WTC11 (cell line): Measurements from ENCODE around the gene PDGFRB. TPM values are rescaled to one million over a fixed set of nuclear protein-coding genes. Genes with fewer than 3 reads are reported as not detected.

ENCODE experiments used
- ATAC-seq: fragments of 200-7000 bp; cut with Tn5 transposase; 2 replicates; pipeline ENCODE4 v1.10.0; 2021; ENCODE audit warnings: mild to moderate bottlenecking, moderate library complexity
- CTCF ChIA-PET: fragments of 300-600 bp; sonication (Branson Sonifier 250); formaldehyde crosslinking; loops from one replicate; lab custom pipeline; 2021; ENCODE audit warnings: antibody characterized with exemption; lab: Charles Lee
- POLR2A ChIA-PET: fragments of 350-600 bp; sonication (Branson Sonifier 250); formaldehyde crosslinking; loops from one replicate; lab custom pipeline; 2021; ENCODE audit warnings: antibody characterized with exemption; lab: Charles Lee
- DNase-seq: peaks from one replicate; pipeline ENCODE4 v3.0.0; 2021; ENCODE audit warnings: low spot score
- H3K27ac Mint-ChIP-seq: 2 replicates; pipeline ENCODE4 v1.8.0; 2021; ENCODE audit warnings: mixed read lengths
- H3K27me3 Mint-ChIP-seq: 2 replicates; pipeline ENCODE4 v1.8.0; 2021; ENCODE audit warnings: low read depth, mild to moderate bottlenecking, moderate library complexity, mixed read lengths
- H3K36me3 Mint-ChIP-seq: 2 replicates; pipeline ENCODE4 v1.8.0; 2021; ENCODE audit warnings: mixed read lengths
- H3K4me1 Mint-ChIP-seq: 2 replicates; pipeline ENCODE4 v1.8.0; 2022; ENCODE audit warnings: mixed read lengths
- H3K4me3 Mint-ChIP-seq: 2 replicates; pipeline ENCODE4 v1.8.0; 2021; ENCODE audit warnings: mild to moderate bottlenecking, moderate library complexity, mixed read lengths
- H3K9me3 Mint-ChIP-seq: 2 replicates; pipeline ENCODE4 v1.8.0; 2021; ENCODE audit warnings: mixed read lengths
- AFF4 ChIP-seq: sonication (generic); formaldehyde crosslinking; IDR thresholded peaks from 2 replicates; pipeline ENCODE4 v1.8.1; 2023; ENCODE audit warnings: mild to moderate bottlenecking, missing genetic modification reagents, borderline replicate concordance
- ATF2 ChIP-seq: sonication (generic); formaldehyde crosslinking; IDR thresholded peaks from 2 replicates; pipeline ENCODE4 v1.8.1; 2022; ENCODE audit warnings: low read depth, missing genetic modification reagents, borderline replicate concordance
- CREB1 ChIP-seq: sonication (generic); formaldehyde crosslinking; IDR thresholded peaks from 2 replicates; pipeline ENCODE4 v1.8.0; 2023; ENCODE audit warnings: mild to moderate bottlenecking, missing genetic modification reagents
- CTCF ChIP-seq: fragments of 200-600 bp; IDR thresholded peaks from 2 replicates; pipeline ENCODE4 v1.8.0; 2022; ENCODE audit warnings: antibody characterized with exemption
- E2F1 ChIP-seq: sonication (generic); formaldehyde crosslinking; IDR thresholded peaks from 2 replicates; pipeline ENCODE4 v1.8.0; 2022; ENCODE audit warnings: mild to moderate bottlenecking, missing genetic modification reagents
- EMX1 ChIP-seq: fragments of 250-450 bp; sonication (Bioruptor Pico); IDR thresholded peaks from 2 replicates; pipeline ENCODE4 v1.8.0; 2021; ENCODE audit warnings: mild to moderate bottlenecking
- IRF1 ChIP-seq: sonication (generic); formaldehyde crosslinking; IDR thresholded peaks from 2 replicates; pipeline ENCODE4 v1.8.0; 2023; ENCODE audit warnings: missing genetic modification reagents
- OVOL2 ChIP-seq: fragments of 250-450 bp; sonication (Bioruptor Pico); IDR thresholded peaks from 2 replicates; pipeline ENCODE4 v1.9.0; 2021; ENCODE audit warnings: mild to moderate bottlenecking, borderline replicate concordance
- RELA ChIP-seq: sonication (generic); formaldehyde crosslinking; IDR thresholded peaks from 2 replicates; pipeline ENCODE4 v1.8.1; 2022; ENCODE audit warnings: missing genetic modification reagents, mild to moderate bottlenecking, borderline replicate concordance
- STAT6 ChIP-seq: sonication (generic); formaldehyde crosslinking; conservative IDR thresholded peaks from 2 replicates; pipeline ENCODE4 v1.8.1; 2023; ENCODE audit warnings: mild to moderate bottlenecking, low read depth, missing genetic modification reagents, moderate library complexity
- ZNF121 ChIP-seq: sonication (generic); formaldehyde crosslinking; IDR thresholded peaks from 2 replicates; pipeline ENCODE4 v1.8.0; 2023; ENCODE audit warnings: missing genetic modification reagents
- total RNA-seq: library from RNA; stranded (reverse); gene quantifications from 3 replicates; pipeline ENCODE4 v1.2.3, GENCODE V29; 2021
- TF ChIP-seq, protein P1 (sequence below): sonication (generic); formaldehyde crosslinking; IDR thresholded peaks from 2 replicates; pipeline ENCODE4 v1.8.0; 2023; ENCODE audit warnings: missing genetic modification reagents, mild to moderate bottlenecking, borderline replicate concordance
- TF ChIP-seq, protein P2 (sequence below): sonication (generic); formaldehyde crosslinking; IDR thresholded peaks from 2 replicates; pipeline ENCODE4 v1.8.0; 2022; ENCODE audit warnings: mild to moderate bottlenecking, missing genetic modification reagents

The PDGFRB gene
- total RNA-seq, 1 experiment from 2014 or later: 5.1 TPM

- TF ChIP-seq, protein P1, sequence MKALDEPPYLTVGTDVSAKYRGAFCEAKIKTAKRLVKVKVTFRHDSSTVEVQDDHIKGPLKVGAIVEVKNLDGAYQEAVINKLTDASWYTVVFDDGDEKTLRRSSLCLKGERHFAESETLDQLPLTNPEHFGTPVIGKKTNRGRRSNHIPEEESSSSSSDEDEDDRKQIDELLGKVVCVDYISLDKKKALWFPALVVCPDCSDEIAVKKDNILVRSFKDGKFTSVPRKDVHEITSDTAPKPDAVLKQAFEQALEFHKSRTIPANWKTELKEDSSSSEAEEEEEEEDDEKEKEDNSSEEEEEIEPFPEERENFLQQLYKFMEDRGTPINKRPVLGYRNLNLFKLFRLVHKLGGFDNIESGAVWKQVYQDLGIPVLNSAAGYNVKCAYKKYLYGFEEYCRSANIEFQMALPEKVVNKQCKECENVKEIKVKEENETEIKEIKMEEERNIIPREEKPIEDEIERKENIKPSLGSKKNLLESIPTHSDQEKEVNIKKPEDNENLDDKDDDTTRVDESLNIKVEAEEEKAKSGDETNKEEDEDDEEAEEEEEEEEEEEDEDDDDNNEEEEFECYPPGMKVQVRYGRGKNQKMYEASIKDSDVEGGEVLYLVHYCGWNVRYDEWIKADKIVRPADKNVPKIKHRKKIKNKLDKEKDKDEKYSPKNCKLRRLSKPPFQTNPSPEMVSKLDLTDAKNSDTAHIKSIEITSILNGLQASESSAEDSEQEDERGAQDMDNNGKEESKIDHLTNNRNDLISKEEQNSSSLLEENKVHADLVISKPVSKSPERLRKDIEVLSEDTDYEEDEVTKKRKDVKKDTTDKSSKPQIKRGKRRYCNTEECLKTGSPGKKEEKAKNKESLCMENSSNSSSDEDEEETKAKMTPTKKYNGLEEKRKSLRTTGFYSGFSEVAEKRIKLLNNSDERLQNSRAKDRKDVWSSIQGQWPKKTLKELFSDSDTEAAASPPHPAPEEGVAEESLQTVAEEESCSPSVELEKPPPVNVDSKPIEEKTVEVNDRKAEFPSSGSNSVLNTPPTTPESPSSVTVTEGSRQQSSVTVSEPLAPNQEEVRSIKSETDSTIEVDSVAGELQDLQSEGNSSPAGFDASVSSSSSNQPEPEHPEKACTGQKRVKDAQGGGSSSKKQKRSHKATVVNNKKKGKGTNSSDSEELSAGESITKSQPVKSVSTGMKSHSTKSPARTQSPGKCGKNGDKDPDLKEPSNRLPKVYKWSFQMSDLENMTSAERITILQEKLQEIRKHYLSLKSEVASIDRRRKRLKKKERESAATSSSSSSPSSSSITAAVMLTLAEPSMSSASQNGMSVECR (CRISPR knock-in tag): no peak
- no peak for TF ChIP-seq ATF2 (CRISPR knock-in tag)
These were observed 73.3 kb downstream of the PDGFRB start (continued) for GRCh38 chr5:150082374-150082773.

GRCh38 chr5:150081541-150082283 lies 73.9 kb downstream of the PDGFRB start:
- DNase-seq (no peak), ATAC-seq (peak; percentile 79)
- H3K36me3 Mint-ChIP-seq: no peaks in the 10 kb centered on the region
- no peaks in the 10 kb centered on the region for H3K9me3 Mint-ChIP-seq
- ChIA-PET CTCF (interaction anchor here (1.1 to 1.2 kb wide), 3 partner anchors 25 to 45 kb away, joined by 3 read pairs; no protein-coding TSS in a partner anchor), POLR2A (no interaction called here)
- no peak overlapping the region for H3K27ac Mint-ChIP-seq
- peaks cover 17% of the 10 kb centered on the region for H3K4me1 Mint-ChIP-seq
- H3K27me3 Mint-ChIP-seq: no peaks in the 10 kb centered on the region
- H3K4me3 Mint-ChIP-seq: no peak overlapping the region
- TF ChIP-seq STAT6 (CRISPR knock-in tag) (no peak), ATF2 (CRISPR knock-in tag) (no peak), IRF1 (no peak), AFF4 (no peak), OVOL2 (no peak), CTCF (no peak), RELA (no peak), EMX1 (CRISPR knock-in tag) (no peak), ZNF121 (CRISPR knock-in tag) (no peak), CREB1 (no peak), E2F1 (CRISPR knock-in tag) (no peak)
- TF ChIP-seq, protein P2, sequence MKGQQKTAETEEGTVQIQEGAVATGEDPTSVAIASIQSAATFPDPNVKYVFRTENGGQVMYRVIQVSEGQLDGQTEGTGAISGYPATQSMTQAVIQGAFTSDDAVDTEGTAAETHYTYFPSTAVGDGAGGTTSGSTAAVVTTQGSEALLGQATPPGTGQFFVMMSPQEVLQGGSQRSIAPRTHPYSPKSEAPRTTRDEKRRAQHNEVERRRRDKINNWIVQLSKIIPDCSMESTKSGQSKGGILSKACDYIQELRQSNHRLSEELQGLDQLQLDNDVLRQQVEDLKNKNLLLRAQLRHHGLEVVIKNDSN: no peak
